HL-60 (cell line): ENCODE data around the gene RTP1.

Source experiments
- GABPA ChIP-seq: IDR thresholded peaks from 2 replicates; pipeline ENCODE4 v1.6.1; 2012; ENCODE audit warnings: low read depth
- POLR2AphosphoS5 ChIP-seq: IDR thresholded peaks from 2 replicates; pipeline ENCODE4 v1.6.1; 2012; ENCODE audit warnings: low read depth
- SPI1 ChIP-seq: IDR thresholded peaks from 2 replicates; pipeline ENCODE4 v1.6.1; 2012; ENCODE audit warnings: low read depth, mild to moderate bottlenecking, borderline replicate concordance
- TF ChIP-seq, protein P1 (sequence below): IDR thresholded peaks from one replicate; pipeline ENCODE4 v1.5.1; 2011; ENCODE audit warnings: low read length, control low read depth, inconsistent platforms; ENCODE audit not compliant: insufficient read depth
- TF ChIP-seq, protein P2 (sequence below): IDR thresholded peaks from 2 replicates; pipeline ENCODE4 v1.6.1; 2012; ENCODE audit warnings: low read depth; ENCODE audit not compliant: insufficient replicate concordance

DNA sequence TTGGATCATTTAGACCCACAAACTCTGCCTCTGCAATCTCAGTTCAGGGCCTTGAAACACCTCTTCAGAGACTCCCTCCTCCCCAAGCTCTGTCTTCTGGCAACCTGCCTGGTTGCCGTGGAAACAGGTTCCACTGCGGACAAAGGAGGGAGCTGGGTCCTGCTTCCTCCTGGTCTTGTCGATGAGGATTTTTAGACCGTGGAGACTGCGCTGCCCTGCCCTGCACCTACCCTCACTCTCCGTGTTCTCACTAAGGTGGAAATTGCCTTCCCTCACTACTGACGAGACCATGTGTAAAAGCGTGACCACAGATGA, at the start of gene RTP1:
- TF ChIP-seq, protein P1, sequence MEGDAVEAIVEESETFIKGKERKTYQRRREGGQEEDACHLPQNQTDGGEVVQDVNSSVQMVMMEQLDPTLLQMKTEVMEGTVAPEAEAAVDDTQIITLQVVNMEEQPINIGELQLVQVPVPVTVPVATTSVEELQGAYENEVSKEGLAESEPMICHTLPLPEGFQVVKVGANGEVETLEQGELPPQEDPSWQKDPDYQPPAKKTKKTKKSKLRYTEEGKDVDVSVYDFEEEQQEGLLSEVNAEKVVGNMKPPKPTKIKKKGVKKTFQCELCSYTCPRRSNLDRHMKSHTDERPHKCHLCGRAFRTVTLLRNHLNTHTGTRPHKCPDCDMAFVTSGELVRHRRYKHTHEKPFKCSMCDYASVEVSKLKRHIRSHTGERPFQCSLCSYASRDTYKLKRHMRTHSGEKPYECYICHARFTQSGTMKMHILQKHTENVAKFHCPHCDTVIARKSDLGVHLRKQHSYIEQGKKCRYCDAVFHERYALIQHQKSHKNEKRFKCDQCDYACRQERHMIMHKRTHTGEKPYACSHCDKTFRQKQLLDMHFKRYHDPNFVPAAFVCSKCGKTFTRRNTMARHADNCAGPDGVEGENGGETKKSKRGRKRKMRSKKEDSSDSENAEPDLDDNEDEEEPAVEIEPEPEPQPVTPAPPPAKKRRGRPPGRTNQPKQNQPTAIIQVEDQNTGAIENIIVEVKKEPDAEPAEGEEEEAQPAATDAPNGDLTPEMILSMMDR: no peak
- no peak for TF ChIP-seq GABPA
- TF ChIP-seq POLR2AphosphoS5: no peak
- TF ChIP-seq SPI1: no peak
- TF ChIP-seq, protein P2, sequence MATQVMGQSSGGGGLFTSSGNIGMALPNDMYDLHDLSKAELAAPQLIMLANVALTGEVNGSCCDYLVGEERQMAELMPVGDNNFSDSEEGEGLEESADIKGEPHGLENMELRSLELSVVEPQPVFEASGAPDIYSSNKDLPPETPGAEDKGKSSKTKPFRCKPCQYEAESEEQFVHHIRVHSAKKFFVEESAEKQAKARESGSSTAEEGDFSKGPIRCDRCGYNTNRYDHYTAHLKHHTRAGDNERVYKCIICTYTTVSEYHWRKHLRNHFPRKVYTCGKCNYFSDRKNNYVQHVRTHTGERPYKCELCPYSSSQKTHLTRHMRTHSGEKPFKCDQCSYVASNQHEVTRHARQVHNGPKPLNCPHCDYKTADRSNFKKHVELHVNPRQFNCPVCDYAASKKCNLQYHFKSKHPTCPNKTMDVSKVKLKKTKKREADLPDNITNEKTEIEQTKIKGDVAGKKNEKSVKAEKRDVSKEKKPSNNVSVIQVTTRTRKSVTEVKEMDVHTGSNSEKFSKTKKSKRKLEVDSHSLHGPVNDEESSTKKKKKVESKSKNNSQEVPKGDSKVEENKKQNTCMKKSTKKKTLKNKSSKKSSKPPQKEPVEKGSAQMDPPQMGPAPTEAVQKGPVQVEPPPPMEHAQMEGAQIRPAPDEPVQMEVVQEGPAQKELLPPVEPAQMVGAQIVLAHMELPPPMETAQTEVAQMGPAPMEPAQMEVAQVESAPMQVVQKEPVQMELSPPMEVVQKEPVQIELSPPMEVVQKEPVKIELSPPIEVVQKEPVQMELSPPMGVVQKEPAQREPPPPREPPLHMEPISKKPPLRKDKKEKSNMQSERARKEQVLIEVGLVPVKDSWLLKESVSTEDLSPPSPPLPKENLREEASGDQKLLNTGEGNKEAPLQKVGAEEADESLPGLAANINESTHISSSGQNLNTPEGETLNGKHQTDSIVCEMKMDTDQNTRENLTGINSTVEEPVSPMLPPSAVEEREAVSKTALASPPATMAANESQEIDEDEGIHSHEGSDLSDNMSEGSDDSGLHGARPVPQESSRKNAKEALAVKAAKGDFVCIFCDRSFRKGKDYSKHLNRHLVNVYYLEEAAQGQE: no peak
